ENCODE measurements around the gene VLDLR.

DNA sequence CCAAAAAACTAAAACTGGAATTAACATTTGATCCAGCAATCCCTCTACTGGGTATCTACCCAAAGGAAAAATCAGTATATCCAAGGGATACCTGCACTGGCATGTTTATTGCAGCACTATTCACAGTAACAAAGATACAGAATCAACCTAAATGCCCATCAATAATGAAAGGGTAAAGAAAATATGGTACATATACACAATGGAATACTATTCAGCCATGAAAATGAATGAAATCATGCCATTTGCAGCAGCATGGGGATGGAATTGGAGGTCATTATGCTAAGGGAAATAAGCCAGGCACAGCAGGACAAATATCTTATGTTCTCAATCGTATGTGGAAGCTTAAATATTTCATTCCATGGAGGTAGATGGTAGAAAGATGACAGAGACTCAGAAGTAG, 9.7 kb downstream of the VLDLR start:
- TF ChIP-seq POLR2AphosphoS5 (IDR thresholded peaks at IDR 0.05; ENCODE audit: borderline replicate concordance, low read depth, low read length) (no peak), FOXP2 (optimal IDR thresholded peaks at IDR 0.05; ENCODE audit: control extremely low read depth, extremely low read length, insufficient read depth) (no peak), EZH2 (IDR thresholded peaks at IDR 0.05) (no peak)

Data from SK-N-MC (cell line).